Ascending aorta (tissue), 2 donors: ENCODE data around the gene PPP6R3. TPM values are rescaled to one million over a fixed set of nuclear protein-coding genes. Genes with fewer than 3 reads are reported as not detected.

Source experiments
- DNase-seq, 2 donors: peaks; one replicate each; pipeline ENCODE4 v3.0.0-alpha.2; 2019; ENCODE audit warnings: low spot score in 2 of 2
- H3K27ac ChIP-seq, 2 donors: fragments of 200-600 bp; sonication (generic); one replicate each; pipeline ENCODE4 v1.5.1; 2016 to 2017; ENCODE audit warnings: mild to moderate bottlenecking in 1 of 2
- H3K27me3 ChIP-seq: fragments of 200-600 bp; sonication (generic); one replicate; pipeline ENCODE4 v1.5.1; 2017
- H3K36me3 ChIP-seq, 2 donors: fragments of 200-600 bp; sonication (generic); one replicate each; pipeline ENCODE4 v1.5.1; 2016
- H3K4me1 ChIP-seq, 2 donors: fragments of 200-600 bp; sonication (generic); one replicate each; pipeline ENCODE4 v1.5.1; 2016 to 2017; ENCODE audit warnings: mild to moderate bottlenecking in 1 of 2
- H3K4me3 ChIP-seq, 2 donors: fragments of 200-600 bp; sonication (generic); one replicate each; pipeline ENCODE4 v1.5.1; 2016 to 2017; ENCODE audit warnings: mild to moderate bottlenecking in 1 of 2
- H3K9me3 ChIP-seq, 2 donors: fragments of 200-600 bp; sonication (generic); one replicate each; pipeline ENCODE4 v1.5.1; 2016
- CTCF ChIP-seq, 3 experiments: fragments of 200-600 bp in 2 of 3; fragments of 450-650 bp in 1 of 3; sonication (generic) in 2 of 3; IDR thresholded peaks; one replicate each; pipeline ENCODE4 v1.5.1; 2016 to 2019; ENCODE audit warnings: antibody characterized with exemption in 3 of 3, mild to moderate bottlenecking in 1 of 3, moderate library complexity in 1 of 3
- intact Hi-C: fragments of 100-400 bp; cut with DNase I; formaldehyde crosslinking; loops from one replicate; pipeline ENCODE4 v1.15.1; 2023
- total RNA-seq: library from RNA; depleted of rRNA; stranded (reverse); fragments of >200 nt; gene quantifications from one replicate; pipeline ENCODE4 v1.1.0, GENCODE V29; 2016

Gene PPP6R3
- total RNA-seq, 1 donor from 2014 or later, result 94.7 TPM

- H3K27me3 ChIP-seq, result no peaks in the 10 kb centered on the region
- no peak overlapping the region for H3K4me3 ChIP-seq
- H3K9me3 ChIP-seq, result no peaks in the 10 kb centered on the region
- H3K4me1 ChIP-seq, result peaks cover 0 to 6% of the 10 kb centered on the region in 2 donors
- no peak for TF ChIP-seq CTCF (IDR thresholded peaks at IDR 0.05)
- intact Hi-C loops, result loop anchor here (10.0 kb wide), 1 partner anchor 427 kb away; the partner anchor contains the start of gene ALDH3B1
- DNase-seq, result no peak
- peaks cover 51 to 76% of the 10 kb centered on the region in 2 donors for H3K36me3 ChIP-seq
- no peak overlapping the region for H3K27ac ChIP-seq
Observed at GRCh38 chr11:68441466-68442230, 18.9 kb upstream of the PPP6R3 start.

- no peaks in the 10 kb centered on the region for H3K27me3 ChIP-seq
- no peak for TF ChIP-seq CTCF (IDR thresholded peaks at IDR 0.05)
- no peak for DNase-seq
- H3K4me3 ChIP-seq, result no peak overlapping the region
- no peak overlapping the region for H3K27ac ChIP-seq
- H3K36me3 ChIP-seq, result peaks cover 46 to 73% of the 10 kb centered on the region in 2 donors
- intact Hi-C loops, result loop anchor here (10.0 kb wide), 1 partner anchor 428 kb away; the partner anchor contains the start of gene ALDH3B1
- H3K4me1 ChIP-seq, result peaks cover 0 to 6% of the 10 kb centered on the region in 2 donors
- no peaks in the 10 kb centered on the region for H3K9me3 ChIP-seq
Observed at GRCh38 chr11:68442433-68442832, 18.1 kb upstream of the PPP6R3 start.

- Histone ChIP-seq H3K36me3 (peaks cover 47 to 70% of the 10 kb centered on the region in 2 donors), H3K4me3 (no peak overlapping the region), H3K9me3 (no peaks in the 10 kb centered on the region), H3K4me1 (no peaks in the 10 kb centered on the region), H3K27ac (no peak overlapping the region), H3K27me3 (no peaks in the 10 kb centered on the region)
- no peak for DNase-seq
- TF ChIP-seq CTCF (IDR thresholded peaks at IDR 0.05), result no peak
- intact Hi-C loops, result loop anchor here (10.0 kb wide), 1 partner anchor 430 kb away; the partner anchor contains the start of gene ALDH3B1
Observed at GRCh38 chr11:68444566-68444965, 16.0 kb upstream of the PPP6R3 start.

- no peak for TF ChIP-seq CTCF (IDR thresholded peaks at IDR 0.05)
- peaks cover 41 to 66% of the 10 kb centered on the region in 2 donors for H3K36me3 ChIP-seq
- H3K4me3 ChIP-seq, result no peak overlapping the region
- H3K27ac ChIP-seq, result no peak overlapping the region
- no peaks in the 10 kb centered on the region for H3K9me3 ChIP-seq
- DNase-seq, result no peak
- H3K4me1 ChIP-seq, result no peaks in the 10 kb centered on the region
- no peaks in the 10 kb centered on the region for H3K27me3 ChIP-seq
- intact Hi-C loops, result loop anchor here (2.0 to 10.0 kb wide), 3 partner anchors 149 to 431 kb away; partner anchors contain the start of gene ALDH3B1
Observed at GRCh38 chr11:68445531-68446035, 15.0 kb upstream of the PPP6R3 start.

- H3K9me3 ChIP-seq, result no peaks in the 10 kb centered on the region
- no peaks in the 10 kb centered on the region for H3K27me3 ChIP-seq
- no peak for DNase-seq
- intact Hi-C loops, result loop anchor here (2.0 to 10.0 kb wide), 3 partner anchors 149 to 431 kb away; partner anchors contain the start of gene ALDH3B1
- H3K36me3 ChIP-seq, result peaks cover 36 to 60% of the 10 kb centered on the region in 2 donors
- no peak overlapping the region for H3K4me3 ChIP-seq
- no peaks in the 10 kb centered on the region for H3K4me1 ChIP-seq
- no peak for TF ChIP-seq CTCF (IDR thresholded peaks at IDR 0.05)
- no peak overlapping the region for H3K27ac ChIP-seq
Observed at GRCh38 chr11:68446046-68446725, 14.4 kb upstream of the PPP6R3 start.
